Measurements from ENCODE around the gene HOXB4. TPM values are rescaled to one million over a fixed set of nuclear protein-coding genes. Genes with fewer than 3 reads are reported as not detected.

Gene HOXB4
- total RNA-seq, 1 experiment from 2014 or later, result 0.21 TPM

- BruUV-seq (replicated peaks), result TSS peak; percentile 32
- Mint-ChIP-seq H3K4me3 (ENCODE audit: unreplicated experiment) (peak overlapping the region; percentile 72), H3K36me3 (ENCODE audit: insufficient read depth, unreplicated experiment) (peaks cover 7% of the 10 kb centered on the region), H3K4me1 (ENCODE audit: insufficient read depth, unreplicated experiment) (peaks cover 6% of the 10 kb centered on the region), H3K27ac (ENCODE audit: low read depth, unreplicated experiment) (no peak overlapping the region), H3K27me3 (ENCODE audit: insufficient read depth, unreplicated experiment) (peaks cover 99% of the 10 kb centered on the region), H3K9me3 (ENCODE audit: unreplicated experiment) (no peaks in the 10 kb centered on the region)
- POLR2A ChIA-PET, result interaction anchor here (0.6 to 1.8 kb wide), 8 partner anchors 10 to 574 kb away, joined by 3 to 5 read pairs (median 3); partner anchors contain the start of gene SNF8
- DNase-seq (ENCODE audit: unreplicated experiment), result peak; percentile 44
- TF ChIP-seq CTCF (IDR thresholded peaks at IDR 0.05; ENCODE audit: unreplicated experiment), result no peak
- intact Hi-C loops (cut with micrococcal nuclease), result no loop called here
- CTCF ChIA-PET, result interaction anchor here (0.6 to 1.7 kb wide), 11 partner anchors 9 to 662 kb away, joined by 3 to 5 read pairs (median 3); no protein-coding TSS in a partner anchor
Observed at GRCh38 chr17:48625495-48626244, 47.5 kb upstream of the HOXB4 start.

GRCh38 chr17:48624544-48625494, 46.7 kb upstream of the HOXB4 start:
- DNase-seq (ENCODE audit: unreplicated experiment), result no peak
- CTCF ChIA-PET, result interaction anchor here (0.6 to 1.7 kb wide), 11 partner anchors 8 to 545 kb away, joined by 3 to 6 read pairs (median 3); no protein-coding TSS in a partner anchor
- peaks cover 7% of the 10 kb centered on the region for H3K36me3 Mint-ChIP-seq (ENCODE audit: insufficient read depth, unreplicated experiment)

GRCh38 chr17:48624118-48624517, 46.0 kb upstream of the HOXB4 start:
- ChIA-PET CTCF (interaction anchor here (0.6 to 1.6 kb wide), 3 partner anchors 13 to 181 kb away, joined by 3 to 6 read pairs (median 3); no protein-coding TSS in a partner anchor), POLR2A (interaction anchor here (0.7 kb wide), 1 partner anchor 188 kb away, joined by 3 read pairs; no protein-coding TSS in a partner anchor)
- TF ChIP-seq CTCF (IDR thresholded peaks at IDR 0.05; ENCODE audit: unreplicated experiment), result no peak
- intact Hi-C loops (cut with micrococcal nuclease), result no loop called here
- no peaks in the 10 kb centered on the region for H3K9me3 Mint-ChIP-seq (ENCODE audit: unreplicated experiment)
- H3K4me3 Mint-ChIP-seq (ENCODE audit: unreplicated experiment), result no peak overlapping the region
- peaks cover 99% of the 10 kb centered on the region for H3K27me3 Mint-ChIP-seq (ENCODE audit: insufficient read depth, unreplicated experiment)
- H3K4me1 Mint-ChIP-seq (ENCODE audit: insufficient read depth, unreplicated experiment), result peaks cover 6% of the 10 kb centered on the region
- peaks cover 7% of the 10 kb centered on the region for H3K36me3 Mint-ChIP-seq (ENCODE audit: insufficient read depth, unreplicated experiment)
- H3K27ac Mint-ChIP-seq (ENCODE audit: low read depth, unreplicated experiment), result no peak overlapping the region
- DNase-seq (ENCODE audit: unreplicated experiment), result no peak
- BruUV-seq (replicated peaks), result no TSS peak

More at GRCh38 chr17:48624544-48625494, 46.7 kb upstream of the HOXB4 start:
- Mint-ChIP-seq H3K9me3 (ENCODE audit: unreplicated experiment) (no peaks in the 10 kb centered on the region), H3K4me3 (ENCODE audit: unreplicated experiment) (peak overlapping the region; percentile 72), H3K27me3 (ENCODE audit: insufficient read depth, unreplicated experiment) (peaks cover 99% of the 10 kb centered on the region), H3K27ac (ENCODE audit: low read depth, unreplicated experiment) (no peak overlapping the region), H3K4me1 (ENCODE audit: insufficient read depth, unreplicated experiment) (peaks cover 6% of the 10 kb centered on the region)
- intact Hi-C loops (cut with micrococcal nuclease), result no loop called here
- BruUV-seq (replicated peaks), result no TSS peak
- POLR2A ChIA-PET, result interaction anchor here (0.6 to 1.8 kb wide), 6 partner anchors 11 to 573 kb away, joined by 3 to 5 read pairs (median 3); partner anchors contain the start of gene SNF8
- TF ChIP-seq CTCF (IDR thresholded peaks at IDR 0.05; ENCODE audit: unreplicated experiment), result no peak
